ENCODE results near the gene IRAK1.

DNA sequence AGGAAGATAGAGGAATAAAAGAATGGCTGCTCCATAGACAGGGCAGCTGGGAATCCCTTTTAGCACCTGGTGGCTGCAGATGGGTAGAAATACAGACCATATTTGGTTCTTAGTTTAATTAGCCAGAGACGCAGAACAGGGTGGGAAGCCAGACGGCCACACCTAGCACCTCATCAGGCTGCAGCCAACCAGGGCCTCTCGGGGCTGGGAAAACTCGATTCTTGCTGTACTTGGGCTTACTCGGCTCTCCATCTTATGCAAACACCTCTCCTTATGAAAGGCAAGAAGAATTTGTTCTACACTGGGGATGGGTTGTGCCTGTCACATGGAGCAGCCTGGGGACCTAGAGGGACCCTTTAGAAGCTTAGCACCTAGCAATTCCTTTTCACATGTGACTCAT, 19.7 kb downstream of the IRAK1 start:
- TF ChIP-seq, protein P1, sequence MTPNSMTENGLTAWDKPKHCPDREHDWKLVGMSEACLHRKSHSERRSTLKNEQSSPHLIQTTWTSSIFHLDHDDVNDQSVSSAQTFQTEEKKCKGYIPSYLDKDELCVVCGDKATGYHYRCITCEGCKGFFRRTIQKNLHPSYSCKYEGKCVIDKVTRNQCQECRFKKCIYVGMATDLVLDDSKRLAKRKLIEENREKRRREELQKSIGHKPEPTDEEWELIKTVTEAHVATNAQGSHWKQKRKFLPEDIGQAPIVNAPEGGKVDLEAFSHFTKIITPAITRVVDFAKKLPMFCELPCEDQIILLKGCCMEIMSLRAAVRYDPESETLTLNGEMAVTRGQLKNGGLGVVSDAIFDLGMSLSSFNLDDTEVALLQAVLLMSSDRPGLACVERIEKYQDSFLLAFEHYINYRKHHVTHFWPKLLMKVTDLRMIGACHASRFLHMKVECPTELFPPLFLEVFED (CRISPR knock-in tag; conservative IDR thresholded peaks at IDR 0.05) = no peak
- TF ChIP-seq, protein P2, sequence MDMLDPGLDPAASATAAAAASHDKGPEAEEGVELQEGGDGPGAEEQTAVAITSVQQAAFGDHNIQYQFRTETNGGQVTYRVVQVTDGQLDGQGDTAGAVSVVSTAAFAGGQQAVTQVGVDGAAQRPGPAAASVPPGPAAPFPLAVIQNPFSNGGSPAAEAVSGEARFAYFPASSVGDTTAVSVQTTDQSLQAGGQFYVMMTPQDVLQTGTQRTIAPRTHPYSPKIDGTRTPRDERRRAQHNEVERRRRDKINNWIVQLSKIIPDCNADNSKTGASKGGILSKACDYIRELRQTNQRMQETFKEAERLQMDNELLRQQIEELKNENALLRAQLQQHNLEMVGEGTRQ (CRISPR knock-in tag; IDR thresholded peaks at IDR 0.05) = no peak
- no peak for TF ChIP-seq HNRNPK (IDR thresholded peaks at IDR 0.05; ENCODE audit: low read depth, low read length, poor library complexity, severe bottlenecking)
